Stimulated activated memory B cell treated with anti-CD40 and anti-IgM and Interleukin-4, amounts not matched to agents 10 μg/mL and 1 μg/mL and 100 μg/mL, for 72 hours (primary cell): Measurements from ENCODE around the gene CEP85.

Experiments used
- ATAC-seq: fragments of 150-1000 bp; cut with Tn5 transposase; 2 replicates; pipeline ENCODE4 v1.10.0; 2021
- H3K27ac Mint-ChIP-seq: one replicate; pipeline ENCODE4 v1.8.0; 2022; ENCODE audit warnings: mild to moderate bottlenecking, mixed read lengths
- H3K27me3 Mint-ChIP-seq: one replicate; pipeline ENCODE4 v1.8.0; 2022; ENCODE audit warnings: mixed read lengths
- H3K36me3 Mint-ChIP-seq: one replicate; pipeline ENCODE4 v1.8.0; 2022; ENCODE audit warnings: mixed read lengths
- H3K4me1 Mint-ChIP-seq: one replicate; pipeline ENCODE4 v1.8.0; 2022; ENCODE audit warnings: mixed read lengths
- H3K4me3 Mint-ChIP-seq: one replicate; pipeline ENCODE4 v1.8.0; 2022; ENCODE audit warnings: mild to moderate bottlenecking, moderate library complexity, mixed read lengths
- H3K9me3 Mint-ChIP-seq: one replicate; pipeline ENCODE4 v1.8.0; 2022; ENCODE audit warnings: mixed read lengths

Gene CEP85

DNA sequence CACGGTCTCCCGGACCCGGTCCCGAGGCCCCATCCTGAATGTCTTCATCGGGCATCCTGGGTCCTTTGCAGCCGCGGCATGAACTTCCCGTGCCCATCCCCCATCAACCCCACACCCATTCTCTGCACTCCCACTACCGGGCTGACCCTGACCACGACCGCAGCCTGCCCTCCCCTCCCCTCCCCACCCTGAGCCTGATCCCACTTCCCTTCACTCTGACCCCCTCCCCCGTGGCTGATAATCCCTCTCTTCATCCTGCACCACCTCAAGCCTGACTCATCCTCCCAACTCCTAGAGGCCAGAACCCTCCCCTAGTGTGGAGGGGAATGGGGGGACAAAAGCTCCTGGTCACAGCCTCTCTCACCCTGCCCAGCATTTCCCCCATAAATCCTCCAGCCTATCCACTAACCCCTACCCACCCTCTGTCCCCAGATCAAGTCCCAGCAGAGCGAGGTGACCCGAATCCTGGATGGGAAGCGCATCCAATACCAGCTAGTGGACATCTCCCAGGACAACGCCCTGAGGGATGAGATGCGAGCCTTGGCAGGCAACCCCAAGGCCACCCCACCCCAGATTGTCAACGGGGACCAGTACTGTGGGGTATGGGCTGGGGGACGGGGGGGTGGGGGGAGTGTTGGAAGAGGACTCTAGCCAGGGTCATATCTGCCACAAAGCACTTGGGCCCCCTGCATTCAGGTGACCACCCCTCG, 46.5 kb downstream of the CEP85 start:
- ATAC-seq = no peak
- Mint-ChIP-seq H3K27me3 (no peaks in the 10 kb centered on the region), H3K27ac (peak overlapping the region; percentile 77), H3K36me3 (peaks cover 48% of the 10 kb centered on the region), H3K4me1 (peaks cover 87% of the 10 kb centered on the region), H3K9me3 (no peaks in the 10 kb centered on the region), H3K4me3 (peak overlapping the region; percentile 97)

DNA sequence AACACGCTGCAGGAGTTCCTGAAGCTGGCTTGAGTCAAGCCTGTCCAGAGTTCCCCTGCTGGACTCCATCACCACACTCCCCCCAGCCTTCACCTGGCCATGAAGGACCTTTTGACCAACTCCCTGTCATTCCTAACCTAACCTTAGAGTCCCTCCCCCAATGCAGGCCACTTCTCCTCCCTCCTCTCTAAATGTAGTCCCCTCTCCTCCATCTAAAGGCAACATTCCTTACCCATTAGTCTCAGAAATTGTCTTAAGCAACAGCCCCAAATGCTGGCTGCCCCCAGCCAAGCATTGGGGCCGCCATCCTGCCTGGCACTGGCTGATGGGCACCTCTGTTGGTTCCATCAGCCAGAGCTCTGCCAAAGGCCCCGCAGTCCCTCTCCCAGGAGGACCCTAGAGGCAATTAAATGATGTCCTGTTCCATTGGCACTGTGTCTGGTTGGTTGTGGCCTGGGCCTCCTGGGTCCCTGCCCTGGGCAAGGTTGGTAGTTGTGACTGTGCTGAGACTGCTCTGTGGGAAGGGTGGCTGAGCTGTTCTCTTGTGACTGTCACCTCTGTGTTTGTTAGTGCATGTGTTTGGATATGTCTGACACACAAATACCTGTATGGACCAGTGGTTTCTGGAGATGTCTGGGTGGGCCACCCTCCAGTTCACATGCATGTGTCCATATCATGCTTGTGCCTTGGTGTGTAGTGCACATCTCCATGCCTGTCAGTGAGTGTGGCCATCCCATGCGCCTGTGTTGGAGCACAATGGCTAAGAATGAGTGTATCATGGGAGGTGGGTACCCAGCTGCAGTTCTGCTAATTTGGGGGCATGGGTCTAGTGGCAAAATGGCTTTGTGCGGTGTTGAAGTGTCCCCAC, 47.3 kb downstream of the CEP85 start:
- no peak for ATAC-seq
- H3K36me3 Mint-ChIP-seq = peaks cover 48% of the 10 kb centered on the region
- peak overlapping the region; percentile 97 for H3K4me3 Mint-ChIP-seq
- H3K27me3 Mint-ChIP-seq = no peaks in the 10 kb centered on the region
- peaks cover 87% of the 10 kb centered on the region for H3K4me1 Mint-ChIP-seq
- no peaks in the 10 kb centered on the region for H3K9me3 Mint-ChIP-seq
- H3K27ac Mint-ChIP-seq = peak overlapping the region; percentile 77

DNA sequence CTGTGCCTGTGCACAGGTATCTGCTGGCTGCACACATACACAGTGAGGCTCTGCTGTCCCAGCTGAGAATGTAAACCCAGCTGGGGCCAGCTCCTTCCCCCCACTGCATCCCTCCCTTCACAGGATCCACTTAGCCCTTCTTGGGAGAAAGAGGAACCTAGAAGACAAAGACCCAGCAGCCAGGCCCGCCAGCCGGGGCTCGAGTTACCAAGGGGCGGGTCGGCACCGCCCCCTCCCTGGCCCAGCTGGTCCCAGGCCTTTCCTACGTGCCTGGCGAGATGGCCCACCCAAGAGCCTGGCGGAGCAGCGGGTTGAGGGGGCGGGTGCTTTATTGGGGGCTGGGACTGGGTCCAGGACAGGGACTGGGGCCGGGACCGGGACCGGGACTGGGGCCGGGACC, 48.0 kb downstream of the CEP85 start:
- H3K9me3 Mint-ChIP-seq = no peaks in the 10 kb centered on the region
- H3K27me3 Mint-ChIP-seq = no peaks in the 10 kb centered on the region
- peaks cover 86% of the 10 kb centered on the region for H3K4me1 Mint-ChIP-seq
- no peak for ATAC-seq
- H3K27ac Mint-ChIP-seq = peak overlapping the region; percentile 77
- H3K36me3 Mint-ChIP-seq = peaks cover 46% of the 10 kb centered on the region
- H3K4me3 Mint-ChIP-seq = peak overlapping the region; percentile 97

DNA sequence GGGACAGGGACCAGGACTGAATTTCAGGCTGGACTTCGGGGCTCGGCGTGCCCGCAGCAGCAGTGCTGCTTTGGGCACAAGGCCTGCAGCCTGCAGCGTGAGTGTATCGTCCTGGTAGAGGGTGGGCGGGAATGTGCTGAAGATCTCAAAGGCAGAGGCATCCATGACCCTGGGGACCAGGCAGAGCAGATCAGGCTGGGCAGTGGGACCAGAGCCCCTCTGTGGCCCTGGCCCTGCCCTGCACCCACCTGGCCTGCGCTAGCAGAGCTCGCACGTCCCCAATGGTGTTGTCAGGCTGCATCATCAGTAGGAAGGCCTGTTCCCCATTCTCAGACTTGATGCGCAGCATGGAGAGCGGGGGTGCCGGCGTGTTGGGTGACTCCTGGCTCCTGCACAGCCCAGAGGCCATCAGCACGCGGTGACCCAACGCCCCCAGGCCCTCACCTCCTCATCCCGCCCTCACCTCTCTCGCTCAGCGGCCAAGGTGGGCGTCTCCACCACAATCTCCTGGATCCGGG, 48.5 kb downstream of the CEP85 start:
- Mint-ChIP-seq H3K27ac (peak overlapping the region; percentile 88), H3K27me3 (no peaks in the 10 kb centered on the region), H3K4me1 (peaks cover 87% of the 10 kb centered on the region), H3K4me3 (peak overlapping the region; percentile 22), H3K36me3 (peaks cover 43% of the 10 kb centered on the region), H3K9me3 (no peaks in the 10 kb centered on the region)
- ATAC-seq = no peak

DNA sequence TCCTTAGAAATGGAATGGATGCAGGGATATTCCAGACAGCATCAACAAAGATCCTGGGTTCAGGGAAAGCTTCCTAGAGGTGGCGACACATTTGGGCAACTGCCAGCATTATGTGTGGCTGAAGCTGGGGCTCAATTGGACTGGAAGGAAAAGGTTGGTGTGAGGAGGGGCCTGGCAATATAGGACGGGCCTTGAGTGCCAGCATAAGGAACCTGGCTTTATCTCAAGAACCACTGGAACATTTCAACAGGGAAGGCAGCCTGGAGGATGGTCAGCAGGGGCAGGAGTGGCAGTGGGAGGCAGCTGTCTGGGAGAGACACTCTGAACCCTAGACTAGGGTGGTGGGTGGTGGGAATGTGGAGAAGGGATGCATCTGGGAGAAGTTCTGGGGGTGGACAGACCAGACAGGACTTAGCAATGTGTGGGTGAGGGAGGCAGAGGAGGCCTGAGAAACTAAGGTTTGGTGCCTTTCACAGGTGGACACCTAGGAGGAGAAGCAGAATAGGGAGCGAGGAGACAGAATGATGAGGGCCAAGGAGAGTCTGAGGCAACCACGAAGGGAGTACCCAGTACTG, 49.4 kb downstream of the CEP85 start:
- Mint-ChIP-seq H3K27me3 (no peaks in the 10 kb centered on the region), H3K4me3 (peak overlapping the region; percentile 73), H3K4me1 (peaks cover 88% of the 10 kb centered on the region), H3K36me3 (peaks cover 43% of the 10 kb centered on the region), H3K27ac (peak overlapping the region; percentile 88), H3K9me3 (no peaks in the 10 kb centered on the region)
- ATAC-seq = no peak

DNA sequence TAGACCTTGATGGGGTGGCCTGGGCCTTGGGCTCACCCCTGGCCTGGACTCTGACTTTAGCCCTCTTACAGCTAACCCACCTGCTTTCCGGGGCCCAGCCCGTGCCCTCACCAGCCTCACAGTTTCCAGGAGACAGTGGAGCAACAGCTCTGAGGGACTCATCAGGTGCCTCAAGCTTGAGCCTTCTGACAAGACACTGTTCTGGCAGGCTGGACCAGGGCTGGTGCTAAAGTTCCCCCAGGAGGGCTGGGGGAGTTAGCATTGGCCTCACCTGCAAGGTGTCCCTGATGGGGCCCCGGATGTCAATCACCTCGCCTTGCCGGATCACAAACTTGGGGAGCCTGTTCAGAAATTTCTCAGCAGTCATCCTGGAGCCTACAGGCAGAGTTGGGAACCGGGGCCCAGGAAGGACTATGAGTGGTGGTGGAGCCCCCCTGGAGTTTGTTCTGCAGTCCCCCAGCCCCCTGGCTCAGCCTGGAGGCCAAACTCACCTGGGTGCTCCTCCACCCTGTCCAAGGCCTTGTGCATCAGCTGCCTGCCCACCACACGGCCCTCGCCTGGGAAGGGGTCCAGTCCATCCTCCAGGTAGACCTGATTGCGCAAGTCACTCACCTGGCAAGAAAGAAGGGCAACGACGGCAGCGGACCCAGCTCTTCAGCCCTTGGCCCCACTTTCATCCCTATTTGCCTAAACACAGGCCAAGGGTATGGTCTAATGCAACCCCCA, 50.0 kb downstream of the CEP85 start:
- Mint-ChIP-seq H3K27ac (peak overlapping the region; percentile 88), H3K9me3 (no peaks in the 10 kb centered on the region), H3K36me3 (peaks cover 37% of the 10 kb centered on the region), H3K4me3 (peak overlapping the region; percentile 73), H3K4me1 (peaks cover 88% of the 10 kb centered on the region), H3K27me3 (no peaks in the 10 kb centered on the region)
- ATAC-seq = no peak

DNA sequence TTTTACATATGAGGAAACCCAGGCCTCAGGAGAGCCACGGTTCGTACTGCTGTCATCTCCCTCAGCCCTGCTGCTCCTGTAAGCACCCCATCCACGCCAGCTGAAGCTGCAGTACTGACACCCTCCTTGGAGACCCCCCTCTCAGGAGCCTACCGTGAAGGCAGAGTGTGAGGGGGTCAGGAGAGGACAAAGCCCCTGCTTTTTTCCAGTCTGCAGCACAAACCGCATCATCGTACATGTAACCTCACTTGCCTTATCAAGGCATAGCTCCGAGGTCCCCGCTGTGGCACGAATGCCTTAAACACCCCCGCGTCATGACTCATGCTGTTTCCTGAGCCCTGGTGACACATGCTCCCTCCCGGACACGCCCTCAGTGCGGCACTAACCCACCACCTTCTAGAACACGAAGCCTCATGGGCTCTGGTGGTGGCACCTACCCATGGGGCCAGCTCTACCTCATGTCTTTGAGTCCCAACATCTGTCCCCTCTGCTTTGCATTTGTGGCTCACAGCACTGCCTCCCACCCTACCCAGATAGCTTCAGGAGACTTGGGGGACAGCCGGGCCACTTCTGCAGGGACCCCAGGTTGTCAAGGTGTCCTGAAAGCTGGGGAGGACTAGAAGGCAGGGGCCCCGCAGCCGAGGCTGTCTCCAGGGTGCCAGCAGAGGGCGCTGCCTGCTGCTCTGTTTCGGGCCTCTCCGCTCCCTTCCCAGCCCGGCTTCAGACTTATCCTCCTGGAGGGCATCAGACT, 50.8 kb downstream of the CEP85 start:
- no peaks in the 10 kb centered on the region for H3K9me3 Mint-ChIP-seq
- peaks cover 37% of the 10 kb centered on the region for H3K36me3 Mint-ChIP-seq
- H3K4me3 Mint-ChIP-seq = peak overlapping the region; percentile 73
- H3K27me3 Mint-ChIP-seq = no peaks in the 10 kb centered on the region
- ATAC-seq = peak; percentile 70
- peaks cover 91% of the 10 kb centered on the region for H3K4me1 Mint-ChIP-seq
- peak overlapping the region; percentile 88 for H3K27ac Mint-ChIP-seq

DNA sequence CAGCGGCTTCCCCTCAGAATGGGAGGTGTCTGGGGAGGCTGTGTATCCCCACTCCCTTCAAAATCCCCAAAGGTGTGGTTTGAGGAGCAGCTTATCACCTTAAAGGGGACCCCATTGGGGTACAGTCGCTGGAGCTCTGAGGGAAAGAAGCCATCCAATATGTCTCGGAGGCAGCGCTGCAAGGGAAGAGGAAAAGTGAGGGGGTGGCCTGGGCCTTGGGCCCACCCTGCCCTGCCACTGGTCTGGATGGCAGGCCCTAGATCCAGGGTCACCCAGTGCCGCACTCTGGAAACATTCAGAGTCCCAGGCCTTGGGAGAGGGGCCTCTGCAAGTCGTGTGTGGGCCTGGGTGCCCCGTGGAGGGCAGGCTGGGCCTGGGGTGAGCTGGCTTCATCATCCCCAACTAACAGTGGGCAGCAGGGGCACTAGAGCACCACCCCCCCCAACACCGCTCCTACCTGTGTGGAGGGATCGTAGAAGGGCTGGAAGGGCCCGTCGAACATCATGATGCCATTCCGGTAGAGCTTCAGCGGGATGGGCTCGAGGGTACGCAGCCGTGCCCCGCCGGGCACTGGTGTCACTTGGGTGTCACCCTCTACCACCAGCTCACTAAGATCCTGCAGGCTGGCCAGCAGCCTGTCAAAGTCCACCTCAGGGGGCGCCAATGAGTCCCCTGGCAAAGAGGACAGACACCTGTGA, 51.5 kb downstream of the CEP85 start:
- ATAC-seq = no peak
- Mint-ChIP-seq H3K36me3 (peaks cover 33% of the 10 kb centered on the region), H3K4me1 (peaks cover 96% of the 10 kb centered on the region), H3K27ac (peak overlapping the region; percentile 88), H3K9me3 (no peaks in the 10 kb centered on the region), H3K27me3 (no peaks in the 10 kb centered on the region), H3K4me3 (peak overlapping the region; percentile 2)

DNA sequence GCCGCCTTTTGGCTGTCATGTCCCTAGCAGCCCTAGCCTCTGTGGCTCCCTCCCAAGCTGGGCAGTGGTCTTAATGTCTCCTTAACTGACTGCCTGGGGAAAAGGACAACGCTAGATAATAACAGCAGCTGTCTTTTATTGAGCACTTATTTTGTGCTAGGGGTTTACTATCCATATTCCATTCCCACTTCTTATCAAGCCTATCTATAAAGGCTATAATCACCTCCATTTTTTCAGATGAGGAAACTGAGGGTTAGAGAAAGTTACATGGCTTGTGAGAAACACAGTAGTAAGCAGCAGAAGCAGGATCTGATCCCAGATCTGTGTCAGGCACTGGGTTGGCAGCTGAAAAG, 52.0 kb downstream of the CEP85 start:
- Mint-ChIP-seq H3K4me1 (peaks cover 96% of the 10 kb centered on the region), H3K36me3 (peaks cover 28% of the 10 kb centered on the region), H3K4me3 (no peak overlapping the region)

DNA sequence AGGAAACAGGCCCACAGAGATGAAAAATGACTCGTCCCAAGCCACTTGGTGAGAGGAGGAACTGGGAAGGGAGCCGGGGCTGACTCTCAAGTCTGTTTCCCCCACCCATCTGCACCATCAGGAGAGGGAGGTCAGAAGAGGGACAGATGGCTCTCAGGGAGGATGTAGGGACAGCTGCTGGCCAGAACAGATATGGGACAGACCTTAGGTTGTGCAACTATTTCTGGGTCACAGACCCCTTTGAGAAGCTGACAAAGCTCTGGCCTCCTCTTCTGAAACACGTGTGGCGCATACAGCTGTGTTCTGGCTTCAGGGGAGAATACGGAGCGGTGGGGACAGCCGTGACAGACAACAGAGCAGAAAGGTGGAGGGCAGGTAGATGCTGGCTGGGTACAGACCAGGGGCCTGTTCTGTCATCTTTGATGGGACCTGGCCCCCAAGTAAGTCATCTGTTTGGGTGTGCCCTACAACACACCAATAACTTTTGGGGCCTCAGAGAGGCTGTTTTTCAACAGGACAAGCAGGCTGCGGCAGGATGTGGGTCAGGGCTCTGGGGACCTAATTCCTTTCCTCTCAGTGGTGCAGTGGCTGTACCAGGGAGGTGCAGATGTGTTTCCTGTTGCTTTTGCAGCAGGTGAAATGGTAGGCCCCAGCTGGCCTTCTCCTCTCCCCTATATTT, 53.2 kb downstream of the CEP85 start:
- peak; percentile 61 for ATAC-seq
- Mint-ChIP-seq H3K27ac (peak overlapping the region; percentile 95), H3K4me1 (peaks cover 96% of the 10 kb centered on the region), H3K36me3 (peaks cover 20% of the 10 kb centered on the region), H3K4me3 (peak overlapping the region; percentile 67), H3K27me3 (no peaks in the 10 kb centered on the region), H3K9me3 (no peaks in the 10 kb centered on the region)

More for the DNA sequence above, 52.0 kb downstream of the CEP85 start:
- ATAC-seq = no peak
- Mint-ChIP-seq H3K9me3 (no peaks in the 10 kb centered on the region), H3K27ac (no peak overlapping the region), H3K27me3 (no peaks in the 10 kb centered on the region)

DNA sequence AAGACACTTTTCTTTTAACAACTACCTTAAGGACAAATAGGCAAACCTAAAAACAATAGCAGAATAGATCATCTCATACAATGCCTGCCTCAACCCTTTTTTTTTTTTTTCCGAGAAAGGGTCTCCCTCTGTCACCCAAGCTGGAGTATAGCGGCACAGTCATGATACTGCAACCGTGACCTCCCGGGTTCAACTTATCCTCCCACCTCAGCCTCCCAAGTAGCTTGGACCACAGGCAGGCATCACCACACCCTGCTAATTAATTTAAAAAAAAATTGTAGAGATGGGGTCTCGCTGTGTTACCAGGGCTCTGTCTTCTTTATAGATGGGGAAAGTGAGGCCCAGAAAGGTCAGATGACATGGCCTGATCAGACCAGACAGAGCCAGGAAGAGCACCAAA, 53.8 kb downstream of the CEP85 start:
- Mint-ChIP-seq H3K4me3 (peak overlapping the region; percentile 67), H3K9me3 (no peaks in the 10 kb centered on the region), H3K27me3 (no peaks in the 10 kb centered on the region), H3K27ac (peak overlapping the region; percentile 95), H3K36me3 (peaks cover 16% of the 10 kb centered on the region), H3K4me1 (peaks cover 99% of the 10 kb centered on the region)
- ATAC-seq = no peak

DNA sequence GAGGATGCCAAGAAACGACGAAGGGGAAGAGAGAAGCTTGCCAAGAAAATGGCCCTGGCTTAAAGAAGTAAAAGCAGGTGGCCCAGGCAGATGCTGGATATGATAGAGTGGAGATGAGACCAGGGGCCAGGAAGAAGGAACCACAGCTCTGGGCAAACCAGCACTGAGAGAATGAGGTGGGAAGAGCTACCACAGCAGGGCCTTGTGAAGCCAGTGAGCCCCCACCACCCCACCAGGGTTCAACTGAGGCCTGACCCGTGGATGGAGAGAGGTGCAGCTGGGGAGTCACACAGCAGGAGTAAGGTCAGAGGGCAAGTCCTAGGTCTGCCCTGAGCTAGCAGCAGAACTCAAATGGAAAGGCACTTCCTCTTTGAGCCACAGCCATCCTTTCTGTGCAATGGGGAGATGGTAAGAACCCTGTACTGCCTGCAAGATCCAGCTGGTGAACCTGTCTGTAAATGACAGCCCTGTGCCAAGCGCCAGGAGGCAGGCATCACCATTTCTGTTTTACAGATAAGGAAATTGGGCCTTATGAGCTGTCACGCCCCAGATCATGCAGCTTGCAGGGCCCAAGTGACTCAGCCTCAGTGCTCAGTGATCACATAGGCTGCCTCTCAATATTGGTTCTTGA, 54.4 kb downstream of the CEP85 start:
- H3K4me3 Mint-ChIP-seq = no peak overlapping the region
- H3K9me3 Mint-ChIP-seq = no peaks in the 10 kb centered on the region
- no peaks in the 10 kb centered on the region for H3K27me3 Mint-ChIP-seq
- H3K4me1 Mint-ChIP-seq = peaks cover 98% of the 10 kb centered on the region
- peak overlapping the region; percentile 95 for H3K27ac Mint-ChIP-seq
- peaks cover 10% of the 10 kb centered on the region for H3K36me3 Mint-ChIP-seq
- ATAC-seq = peak; percentile 10
